Naive B cell (primary cell): ENCODE measurements around the gene ZBTB20. TPM values are rescaled to one million over a fixed set of nuclear protein-coding genes. Genes with fewer than 3 reads are reported as not detected.

Source experiments
- ATAC-seq, 2 donors: fragments of 150-1000 bp; cut with Tn5 transposase; 2 replicates each; pipeline ENCODE4 v1.10.0; 2021; ENCODE audit warnings: low read depth in 2 of 2, mild to moderate bottlenecking in 2 of 2, moderate library complexity in 2 of 2
- DNase-seq: peaks from one replicate; pipeline ENCODE4 v3.0.0; 2022
- H3K27ac Mint-ChIP-seq, 6 donors: one replicate each; pipeline ENCODE4 v1.8.0; 2020 to 2022; ENCODE audit warnings: mild to moderate bottlenecking in 6 of 6, mixed read lengths in 6 of 6, moderate library complexity in 5 of 6, inconsistent platforms in 2 of 6
- H3K27me3 Mint-ChIP-seq, 3 donors: one replicate each; pipeline ENCODE4 v1.8.0; 2021 to 2022; ENCODE audit warnings: mixed read lengths in 3 of 3, mild to moderate bottlenecking in 1 of 3
- H3K36me3 Mint-ChIP-seq, 2 donors: one replicate each; pipeline ENCODE4 v1.8.0; 2020 to 2022; ENCODE audit warnings: mixed read lengths in 2 of 2, inconsistent platforms in 1 of 2, mild to moderate bottlenecking in 1 of 2
- H3K4me1 Mint-ChIP-seq, 3 donors: one replicate each; pipeline ENCODE4 v1.8.0; 2020 to 2022; ENCODE audit warnings: mixed read lengths in 3 of 3, inconsistent platforms in 1 of 3, mild to moderate bottlenecking in 1 of 3, moderate library complexity in 1 of 3
- H3K4me3 Mint-ChIP-seq, 8 donors: one replicate each; pipeline ENCODE4 v1.8.0; 2020 to 2022; ENCODE audit warnings: mild to moderate bottlenecking in 8 of 8, mixed read lengths in 8 of 8, moderate library complexity in 8 of 8, inconsistent platforms in 2 of 8
- H3K9me3 Mint-ChIP-seq, 7 donors: one replicate each; pipeline ENCODE4 v1.8.0; 2020 to 2022; ENCODE audit warnings: mixed read lengths in 7 of 7, mild to moderate bottlenecking in 5 of 7, inconsistent platforms in 2 of 7, moderate library complexity in 1 of 7
- polyA plus RNA-seq, 6 donors: library from polyadenylated mRNA; unstranded; fragments of 300-500 nt; fragmentation: Illumina TruSeq; gene quantifications; one replicate each; pipeline ENCODE4 v1.2.3, GENCODE V29; 2021; ENCODE audit warnings: low read depth in 6 of 6

Gene ZBTB20
- polyA plus RNA-seq, 6 donors from 2014 or later: 20.4 to 38.5 (median 34.6) TPM

- Mint-ChIP-seq H3K9me3 (peaks cover 0 to 7% (median 0%) of the 10 kb centered on the region in 7 donors), H3K4me1 (peaks cover 23 to 24% (median 24%) of the 10 kb centered on the region in 3 donors), H3K27ac (peak overlapping the region in 2 of 6 donors; percentile 6 to 71), H3K27me3 (no peaks in the 10 kb centered on the region), H3K36me3 (peaks cover 16 to 29% of the 10 kb centered on the region in 2 donors), H3K4me3 (no peak overlapping the region)
- no peak for ATAC-seq
- DNase-seq: no peak
These were observed 813.7 kb downstream of the ZBTB20 start for GRCh38 chr3:114333180-114333922.

GRCh38 chr3:114332342-114333179 is 814.5 kb downstream of the ZBTB20 start:
- Mint-ChIP-seq H3K9me3 (peaks cover 0 to 7% (median 0%) of the 10 kb centered on the region in 7 donors), H3K4me3 (peak overlapping the region in 1 of 8 donors; percentile 11), H3K4me1 (peaks cover 23 to 24% (median 24%) of the 10 kb centered on the region in 3 donors), H3K27ac (peak overlapping the region in 3 of 6 donors; percentile 51 to 83 (median 71)), H3K27me3 (no peaks in the 10 kb centered on the region), H3K36me3 (peaks cover 16 to 31% of the 10 kb centered on the region in 2 donors)
- ATAC-seq: peak; percentile 76 to 85
- DNase-seq: peak; percentile 6

GRCh38 chr3:114331710-114332109 is 815.4 kb downstream of the ZBTB20 start:
- Mint-ChIP-seq H3K4me3 (no peak overlapping the region), H3K27me3 (no peaks in the 10 kb centered on the region), H3K36me3 (peaks cover 16 to 31% of the 10 kb centered on the region in 2 donors), H3K4me1 (peaks cover 22 to 24% (median 23%) of the 10 kb centered on the region in 3 donors), H3K27ac (peak overlapping the region in 2 of 6 donors; percentile 8 to 71), H3K9me3 (peaks cover 0 to 7% (median 0%) of the 10 kb centered on the region in 7 donors)
- DNase-seq (no peak), ATAC-seq (no peak)

GRCh38 chr3:114331007-114331406 is 816.1 kb downstream of the ZBTB20 start:
- H3K4me1 Mint-ChIP-seq: peaks cover 20 to 24% (median 23%) of the 10 kb centered on the region in 3 donors
- no peaks in the 10 kb centered on the region for H3K27me3 Mint-ChIP-seq
- no peak overlapping the region for H3K27ac Mint-ChIP-seq
- ATAC-seq: no peak
- no peak for DNase-seq
- H3K9me3 Mint-ChIP-seq: peaks cover 0 to 7% (median 0%) of the 10 kb centered on the region in 7 donors
- H3K4me3 Mint-ChIP-seq: no peak overlapping the region
- H3K36me3 Mint-ChIP-seq: peaks cover 16 to 31% of the 10 kb centered on the region in 2 donors

- Mint-ChIP-seq H3K9me3 (peaks cover 0 to 7% (median 0%) of the 10 kb centered on the region in 7 donors), H3K27ac (no peak overlapping the region), H3K36me3 (peaks cover 11 to 31% of the 10 kb centered on the region in 2 donors), H3K4me1 (peaks cover 20 to 25% (median 23%) of the 10 kb centered on the region in 3 donors), H3K27me3 (no peaks in the 10 kb centered on the region), H3K4me3 (no peak overlapping the region)
- DNase-seq (no peak), ATAC-seq (no peak)
These were observed 817.3 kb downstream of the ZBTB20 start for GRCh38 chr3:114329823-114330222.

- H3K4me1 Mint-ChIP-seq: peaks cover 14 to 24% (median 17%) of the 10 kb centered on the region in 3 donors
- DNase-seq (no peak), ATAC-seq (no peak)
- H3K4me3 Mint-ChIP-seq: no peak overlapping the region
- peaks cover 0 to 7% (median 0%) of the 10 kb centered on the region in 7 donors for H3K9me3 Mint-ChIP-seq
- peaks cover 11 to 31% of the 10 kb centered on the region in 2 donors for H3K36me3 Mint-ChIP-seq
- H3K27me3 Mint-ChIP-seq: no peaks in the 10 kb centered on the region
- H3K27ac Mint-ChIP-seq: peak overlapping the region in 1 of 6 donors; percentile 37
These were observed 818.7 kb downstream of the ZBTB20 start for GRCh38 chr3:114328345-114328744.

GRCh38 chr3:114327665-114328064 is 819.4 kb downstream of the ZBTB20 start:
- Mint-ChIP-seq H3K9me3 (peaks cover 0 to 7% (median 0%) of the 10 kb centered on the region in 7 donors), H3K36me3 (peaks cover 11 to 28% of the 10 kb centered on the region in 2 donors), H3K4me1 (peaks cover 7 to 20% (median 14%) of the 10 kb centered on the region in 3 donors), H3K4me3 (peak overlapping the region in 1 of 8 donors; percentile 0), H3K27ac (no peak overlapping the region), H3K27me3 (no peaks in the 10 kb centered on the region)
- ATAC-seq (no peak), DNase-seq (no peak)

DNA sequence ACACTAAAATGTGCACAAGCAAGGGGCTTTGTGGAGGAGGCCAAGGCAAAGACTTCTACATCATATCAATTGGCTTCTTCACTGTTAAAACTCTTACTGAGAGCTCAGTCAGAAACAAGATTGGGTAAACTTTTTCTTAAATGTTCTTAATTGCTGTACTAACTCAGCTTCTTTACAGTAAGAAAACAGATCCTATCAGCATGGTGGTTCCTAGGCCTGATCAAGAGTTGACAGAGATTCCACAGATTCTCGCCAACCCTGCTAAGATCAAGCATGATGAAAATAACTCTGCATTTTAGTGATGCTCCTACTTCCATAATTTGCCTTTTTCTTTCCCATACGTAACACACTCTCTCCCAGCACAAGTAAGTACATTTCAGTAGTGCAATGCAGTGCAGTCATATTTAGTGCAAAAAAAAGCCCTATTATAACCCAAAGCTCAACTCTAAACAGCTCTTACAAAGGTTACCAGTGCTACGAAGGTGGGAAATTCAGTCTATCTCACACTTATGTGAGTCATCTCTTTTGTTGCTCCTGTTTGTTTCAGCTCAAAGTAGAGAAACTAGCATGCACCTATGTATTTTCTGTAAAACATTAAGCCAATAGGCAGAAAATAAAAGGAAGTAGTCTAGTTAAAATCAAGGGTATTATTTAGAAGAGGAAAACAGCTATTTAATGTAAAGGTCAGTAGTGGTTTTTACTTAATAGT is 823.4 kb downstream of the ZBTB20 start:
- H3K4me3 Mint-ChIP-seq: no peak overlapping the region
- no peak for DNase-seq
- H3K27ac Mint-ChIP-seq: peak overlapping the region in 1 of 6 donors; percentile 44
- H3K4me1 Mint-ChIP-seq: peaks cover 2 to 7% (median 3%) of the 10 kb centered on the region in 3 donors
- peaks cover 0 to 5% of the 10 kb centered on the region in 2 donors for H3K36me3 Mint-ChIP-seq
- H3K9me3 Mint-ChIP-seq: no peaks in the 10 kb centered on the region
- ATAC-seq: no peak
- H3K27me3 Mint-ChIP-seq: no peaks in the 10 kb centered on the region

GRCh38 chr3:114320246-114320645 is 826.8 kb downstream of the ZBTB20 start:
- no peak overlapping the region for H3K27ac Mint-ChIP-seq
- H3K36me3 Mint-ChIP-seq: peaks cover 0 to 5% of the 10 kb centered on the region in 2 donors
- ATAC-seq: no peak
- no peak overlapping the region for H3K4me3 Mint-ChIP-seq
- H3K27me3 Mint-ChIP-seq: no peaks in the 10 kb centered on the region
- no peak for DNase-seq
- peaks cover 2 to 6% (median 3%) of the 10 kb centered on the region in 3 donors for H3K4me1 Mint-ChIP-seq
- H3K9me3 Mint-ChIP-seq: no peaks in the 10 kb centered on the region

GRCh38 chr3:114319453-114319852 is 827.6 kb downstream of the ZBTB20 start:
- Mint-ChIP-seq H3K4me3 (no peak overlapping the region), H3K4me1 (peaks cover 2 to 3% (median 2%) of the 10 kb centered on the region in 3 donors), H3K27ac (peak overlapping the region in 1 of 6 donors; percentile 4), H3K9me3 (no peaks in the 10 kb centered on the region), H3K36me3 (peaks cover 0 to 5% of the 10 kb centered on the region in 2 donors), H3K27me3 (no peaks in the 10 kb centered on the region)
- DNase-seq (no peak), ATAC-seq (no peak)

GRCh38 chr3:114318295-114318694 is 828.8 kb downstream of the ZBTB20 start:
- H3K27ac Mint-ChIP-seq: no peak overlapping the region
- H3K36me3 Mint-ChIP-seq: peaks cover 0 to 5% of the 10 kb centered on the region in 2 donors
- H3K27me3 Mint-ChIP-seq: no peaks in the 10 kb centered on the region
- no peak for ATAC-seq
- H3K4me1 Mint-ChIP-seq: peaks cover 0 to 6% (median 2%) of the 10 kb centered on the region in 3 donors
- no peaks in the 10 kb centered on the region for H3K9me3 Mint-ChIP-seq
- DNase-seq: no peak
- H3K4me3 Mint-ChIP-seq: peak overlapping the region in 1 of 8 donors; percentile 45

GRCh38 chr3:114314282-114314681 is 832.8 kb downstream of the ZBTB20 start:
- DNase-seq (no peak), ATAC-seq (no peak)
- Mint-ChIP-seq H3K4me1 (peaks cover under 1 to 9% (median under 1%) of the 10 kb centered on the region in 3 donors), H3K27ac (no peak overlapping the region), H3K36me3 (peaks cover 0 to 5% of the 10 kb centered on the region in 2 donors), H3K9me3 (no peaks in the 10 kb centered on the region), H3K4me3 (no peak overlapping the region), H3K27me3 (no peaks in the 10 kb centered on the region)

DNA sequence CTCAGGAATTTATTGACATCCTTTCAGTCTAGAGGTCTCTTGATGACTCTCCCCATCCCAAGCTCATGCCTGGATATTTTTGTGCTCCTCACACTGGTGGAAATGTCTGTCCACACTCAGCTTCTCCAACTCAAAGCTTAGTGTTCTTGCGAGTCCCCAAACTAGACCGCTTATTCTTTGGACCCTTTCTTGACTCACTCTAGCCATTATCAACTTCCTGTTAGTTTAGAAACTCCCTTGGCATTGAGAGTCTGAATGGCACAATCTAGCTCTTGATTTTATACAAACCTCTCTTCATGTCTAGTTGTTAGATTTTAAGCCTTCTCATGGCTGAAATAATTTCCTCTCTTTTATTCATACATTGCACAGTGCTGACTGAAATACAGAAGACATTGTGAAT is 833.7 kb downstream of the ZBTB20 start:
- Mint-ChIP-seq H3K27me3 (no peaks in the 10 kb centered on the region), H3K4me3 (no peak overlapping the region)

More for the DNA sequence above, 833.7 kb downstream of the ZBTB20 start:
- peaks cover 8 to 12% (median 9%) of the 10 kb centered on the region in 3 donors for H3K4me1 Mint-ChIP-seq
- DNase-seq: no peak
- ATAC-seq: no peak
- H3K27ac Mint-ChIP-seq: peak overlapping the region in 1 of 6 donors; percentile 17
- peaks cover 0 to 5% of the 10 kb centered on the region in 2 donors for H3K36me3 Mint-ChIP-seq
- no peaks in the 10 kb centered on the region for H3K9me3 Mint-ChIP-seq
